Muscle of leg (tissue), 11 donors: ENCODE measurements around the gene DERL3. TPM values are rescaled to one million over a fixed set of nuclear protein-coding genes. Genes with fewer than 3 reads are reported as not detected.

ENCODE experiments used
- DNase-seq: peaks from one replicate; pipeline ENCODE4 v3.0.0; 2013
- H3K27ac ChIP-seq: one replicate; pipeline ENCODE4 v1.5.1; 2013; ENCODE audit warnings: mild to moderate bottlenecking, low read length, control low read depth
- H3K27me3 ChIP-seq: one replicate; pipeline ENCODE4 v1.6.1; 2013; ENCODE audit warnings: low read length; ENCODE audit not compliant: control insufficient read depth, insufficient read depth
- H3K36me3 ChIP-seq: one replicate; pipeline ENCODE4 v1.6.1; 2013; ENCODE audit warnings: low read length; ENCODE audit not compliant: control insufficient read depth, insufficient read depth
- H3K4me1 ChIP-seq: one replicate; pipeline ENCODE4 v1.6.1; 2013; ENCODE audit warnings: low read length; ENCODE audit not compliant: control insufficient read depth, insufficient read depth
- H3K4me3 ChIP-seq: one replicate; pipeline ENCODE4 v1.5.1; 2013; ENCODE audit warnings: low read length, control low read depth
- H3K9me3 ChIP-seq: replicated peaks from 2 replicates; pipeline ENCODE4 v1.6.1; 2013; ENCODE audit warnings: low read depth, low read length; ENCODE audit not compliant: control insufficient read depth
- WGBS: methylation state at CpG from one replicate; pipeline ENCODE4 v1.1.5; 2013; ENCODE audit warnings: missing lambda C conversion rate; ENCODE audit not compliant: insufficient coverage; 5-methylcytosine and 5-hydroxymethylcytosine counted together
- polyA plus RNA-seq, 8 donors: library from polyadenylated mRNA; unstranded; fragments of 120-200 nt; gene quantifications; one replicate each; pipeline versions ENCODE4 v1.2.1 to v1.2.3, GENCODE V29; 2013; ENCODE audit warnings: inconsistent platforms in 1 of 8, low replicate concordance in 1 of 8; ENCODE audit not compliant: insufficient read length in 8 of 8, insufficient read depth in 1 of 8
- total RNA-seq: library from RNA; stranded (reverse); fragments of 120-200 nt; gene quantifications from one replicate; pipeline ENCODE4 v1.2.4, GENCODE V29; 2013

DERL3 gene
- total and polyA plus RNA-seq, 9 donors, result 0.62 to 1.8 (median 1.5) TPM

DNA sequence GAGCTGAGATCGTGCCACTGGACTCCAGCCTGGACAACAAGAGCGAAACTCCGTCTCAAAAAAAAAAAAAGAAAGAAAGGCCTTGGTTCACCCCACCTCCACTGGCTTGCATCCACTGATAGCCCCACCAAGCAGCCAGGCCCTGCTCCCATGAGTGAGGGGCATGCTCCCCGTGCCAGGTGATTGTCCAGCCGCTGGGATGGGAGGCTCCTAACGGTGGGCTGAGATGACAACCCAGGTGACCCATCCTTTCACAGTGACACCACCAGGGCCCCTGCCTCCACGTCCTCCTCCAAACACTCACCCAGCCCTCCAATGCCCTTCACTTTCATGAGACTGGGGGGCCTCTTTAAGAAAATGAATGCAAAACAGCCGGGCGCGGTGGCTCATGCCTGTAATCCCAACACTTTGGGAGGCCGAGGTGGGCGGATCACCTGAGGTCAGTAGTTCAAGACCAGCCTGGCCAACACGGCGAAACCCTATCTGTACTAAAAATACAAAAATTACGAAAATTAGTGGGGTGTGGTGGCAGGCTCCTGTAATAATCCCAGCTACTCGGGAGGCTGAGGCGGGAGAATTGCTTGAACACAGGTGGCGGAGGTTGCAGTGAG is 8.6 kb upstream of the DERL3 start:
- peaks cover 63% of the 10 kb centered on the region for H3K4me1 ChIP-seq
- 71% methylated on average over 4 of the region's 18 CpGs for WGBS
- H3K27me3 ChIP-seq, result peaks cover 8% of the 10 kb centered on the region
- no peak overlapping the region for H3K4me3 ChIP-seq
- H3K36me3 ChIP-seq, result no peaks in the 10 kb centered on the region
- H3K9me3 ChIP-seq, result no peaks in the 10 kb centered on the region
- DNase-seq, result no peak
- H3K27ac ChIP-seq, result no peak overlapping the region

DNA sequence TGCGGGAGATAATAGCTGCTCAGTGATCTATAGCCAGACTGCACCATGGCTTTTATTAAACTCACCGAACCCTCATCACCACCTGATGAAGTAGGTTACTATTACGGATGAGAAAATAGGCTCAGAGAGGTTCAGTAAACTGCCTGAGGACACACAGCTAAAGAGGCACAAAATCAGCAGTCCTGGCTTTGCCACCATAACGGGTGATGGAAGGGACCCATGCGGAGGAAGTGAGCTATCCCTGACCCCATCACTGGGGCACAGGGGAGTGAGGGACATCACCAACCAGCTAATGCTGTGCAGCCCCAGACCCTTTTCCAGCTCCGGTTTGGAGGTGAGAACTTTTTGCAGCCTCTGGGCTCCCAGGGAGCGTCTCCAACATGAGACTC is 7.3 kb upstream of the DERL3 start:
- DNase-seq, result no peak
- WGBS, result 39% methylated on average over 2 of the region's 7 CpGs
- Histone ChIP-seq H3K27me3 (peaks cover 8% of the 10 kb centered on the region), H3K27ac (peak overlapping the region; percentile 30), H3K4me3 (no peak overlapping the region), H3K4me1 (peaks cover 76% of the 10 kb centered on the region), H3K36me3 (no peaks in the 10 kb centered on the region), H3K9me3 (no peaks in the 10 kb centered on the region)

- peak overlapping the region; percentile 30 for H3K27ac ChIP-seq
- H3K4me3 ChIP-seq, result no peak overlapping the region
- H3K9me3 ChIP-seq, result no peaks in the 10 kb centered on the region
- WGBS, result 45% methylated on average over 4 of the region's 9 CpGs
- peaks cover 6% of the 10 kb centered on the region for H3K27me3 ChIP-seq
- no peak for DNase-seq
- H3K36me3 ChIP-seq, result no peaks in the 10 kb centered on the region
- peaks cover 77% of the 10 kb centered on the region for H3K4me1 ChIP-seq
Measured at GRCh38 chr22:23845265-23846080, 6.7 kb upstream of the DERL3 start.

DNA sequence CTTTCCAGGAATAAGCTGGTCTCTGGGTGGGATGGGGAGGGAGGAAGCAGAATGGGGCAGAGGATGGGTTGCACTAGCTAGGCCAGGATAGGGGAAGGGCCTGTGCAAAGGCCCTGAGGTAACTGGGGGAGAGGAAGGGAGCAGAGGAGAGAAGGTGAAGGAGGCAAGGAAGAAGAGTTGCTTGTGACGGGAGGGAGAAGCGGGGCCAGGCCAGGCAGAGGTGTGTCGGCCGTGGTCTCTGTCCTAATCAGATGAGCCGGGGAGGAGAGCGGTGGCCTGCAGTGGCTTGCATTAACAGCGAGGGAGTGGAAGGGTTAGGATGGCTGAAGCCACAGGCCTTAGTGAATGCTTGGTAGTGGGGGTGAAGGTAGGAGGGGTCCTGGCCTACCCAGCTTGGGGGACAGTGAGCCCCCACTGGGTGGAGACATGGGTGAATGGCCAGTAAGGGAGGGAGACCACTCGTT is 6.0 kb upstream of the DERL3 start:
- no peaks in the 10 kb centered on the region for H3K9me3 ChIP-seq
- H3K4me3 ChIP-seq, result no peak overlapping the region
- peaks cover 77% of the 10 kb centered on the region for H3K4me1 ChIP-seq
- H3K27ac ChIP-seq, result peak overlapping the region; percentile 55
- no peak for DNase-seq
- WGBS, result 71% methylated on average over 7 of the region's 8 CpGs
- H3K36me3 ChIP-seq, result no peaks in the 10 kb centered on the region
- no peaks in the 10 kb centered on the region for H3K27me3 ChIP-seq

GRCh38 chr22:23842599-23842998 is 3.8 kb upstream of the DERL3 start:
- peaks cover 85% of the 10 kb centered on the region for H3K4me1 ChIP-seq
- no peak for DNase-seq
- H3K27me3 ChIP-seq, result peaks cover 3% of the 10 kb centered on the region
- H3K36me3 ChIP-seq, result peaks cover 4% of the 10 kb centered on the region
- no peak overlapping the region for H3K4me3 ChIP-seq
- H3K9me3 ChIP-seq, result no peaks in the 10 kb centered on the region
- WGBS, result 85% methylated on average over 2 of the region's 4 CpGs
- no peak overlapping the region for H3K27ac ChIP-seq

GRCh38 chr22:23841736-23842445 is 3.1 kb upstream of the DERL3 start:
- Histone ChIP-seq H3K27ac (peak overlapping the region; percentile 35), H3K4me3 (no peak overlapping the region), H3K27me3 (peaks cover 3% of the 10 kb centered on the region), H3K4me1 (peaks cover 78% of the 10 kb centered on the region), H3K9me3 (no peaks in the 10 kb centered on the region), H3K36me3 (peaks cover 4% of the 10 kb centered on the region)
- DNase-seq, result no peak
- WGBS, result 36% methylated on average over 14 of the region's 20 CpGs

- Histone ChIP-seq H3K9me3 (no peaks in the 10 kb centered on the region), H3K27ac (no peak overlapping the region), H3K27me3 (peaks cover 3% of the 10 kb centered on the region), H3K36me3 (peaks cover 9% of the 10 kb centered on the region), H3K4me3 (no peak overlapping the region), H3K4me1 (peaks cover 73% of the 10 kb centered on the region)
- no peak for DNase-seq
- 59% methylated on average over 5 of the region's 5 CpGs for WGBS
Measured at GRCh38 chr22:23841292-23841691, 2.5 kb upstream of the DERL3 start.

DNA sequence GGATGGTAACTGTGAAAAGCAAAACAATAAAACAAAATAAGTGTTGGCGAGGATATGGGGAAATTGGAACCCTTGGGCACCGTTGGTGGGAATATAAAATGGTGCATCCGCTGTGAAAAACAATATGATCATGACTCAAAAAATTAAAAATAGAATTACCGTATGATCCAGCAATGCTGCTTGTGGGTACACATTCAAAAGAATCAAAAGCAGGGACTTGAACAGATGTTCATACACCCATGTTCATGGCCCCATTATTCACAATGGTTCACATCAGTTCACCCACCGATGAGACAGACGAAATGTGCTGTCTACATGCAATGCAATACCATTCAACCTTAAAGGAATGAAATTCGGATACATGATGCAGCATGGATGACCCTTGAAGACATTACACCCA is 1.2 kb upstream of the DERL3 start:
- no peaks in the 10 kb centered on the region for H3K9me3 ChIP-seq
- peaks cover 73% of the 10 kb centered on the region for H3K4me1 ChIP-seq
- H3K4me3 ChIP-seq, result no peak overlapping the region
- H3K36me3 ChIP-seq, result peaks cover 20% of the 10 kb centered on the region
- H3K27ac ChIP-seq, result no peak overlapping the region
- peak; percentile 5 for DNase-seq
- H3K27me3 ChIP-seq, result peaks cover 3% of the 10 kb centered on the region
- WGBS, result 95% methylated on average over 3 of the region's 7 CpGs

DNA sequence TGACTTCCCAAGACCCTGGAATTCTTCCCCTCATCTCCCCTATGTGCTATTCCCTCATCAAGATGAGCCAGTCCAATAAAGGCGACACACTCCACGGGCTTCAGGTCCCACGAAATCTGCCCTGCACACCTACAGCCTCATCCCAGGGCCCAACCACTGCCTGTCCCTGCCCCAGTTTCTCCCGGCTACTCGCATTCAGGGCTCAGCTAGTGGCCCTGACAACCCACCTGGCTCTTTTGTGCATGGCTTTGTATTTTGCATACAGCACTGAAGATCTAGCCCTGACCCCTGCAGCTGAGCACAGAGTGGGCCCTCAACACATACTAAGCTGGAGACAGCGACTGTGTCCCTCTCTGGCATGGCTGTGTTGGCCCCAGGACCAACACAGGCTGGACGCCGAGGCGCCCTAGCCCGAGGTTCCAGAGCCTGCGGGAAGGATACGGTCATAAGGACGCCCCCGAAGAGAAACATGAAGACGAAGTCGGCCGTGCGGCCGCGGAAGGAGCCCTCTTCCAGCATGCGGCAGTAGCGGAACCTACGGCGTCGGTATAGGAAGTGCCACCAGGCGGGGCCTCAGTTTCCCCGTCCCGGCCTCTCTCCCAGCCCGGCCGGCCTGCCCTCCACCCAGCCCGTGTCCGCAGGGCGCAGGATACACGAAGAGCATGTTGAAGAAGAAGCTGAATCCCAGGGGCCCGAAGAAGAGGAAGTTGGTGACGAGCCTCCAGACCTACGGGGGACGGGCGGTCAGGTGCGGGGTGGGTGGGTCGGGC is 710 bp downstream of the DERL3 start:
- no peak overlapping the region for H3K27ac ChIP-seq

More for the DNA sequence above, 710 bp downstream of the DERL3 start:
- Histone ChIP-seq H3K36me3 (peaks cover 37% of the 10 kb centered on the region), H3K4me3 (no peak overlapping the region), H3K27me3 (peaks cover 3% of the 10 kb centered on the region), H3K9me3 (no peaks in the 10 kb centered on the region), H3K4me1 (peaks cover 72% of the 10 kb centered on the region)
- 17% methylated on average over 38 of the region's 41 CpGs for WGBS
- no peak for DNase-seq
